22Rv1 (cell line): ENCODE measurements around the gene C6orf15.
A peak's percentile ranks its signal among the peaks of the same experiment; 100 is the strongest.

Experiments used
- H3K27ac ChIP-seq: fragments of 450-650 bp; 2 replicates; pipeline ENCODE4 v1.5.1; 2017
- ZFX ChIP-seq: fragments of 450-650 bp; IDR thresholded peaks from 2 replicates; pipeline ENCODE4 v1.6.1; 2017; ENCODE audit warnings: antibody characterized with exemption, borderline replicate concordance
- TF ChIP-seq, protein P1 (sequence below): fragments of 450-650 bp; IDR thresholded peaks from 2 replicates; pipeline ENCODE4 v1.5.1; 2017; ENCODE audit warnings: mild to moderate bottlenecking

C6orf15 gene

DNA sequence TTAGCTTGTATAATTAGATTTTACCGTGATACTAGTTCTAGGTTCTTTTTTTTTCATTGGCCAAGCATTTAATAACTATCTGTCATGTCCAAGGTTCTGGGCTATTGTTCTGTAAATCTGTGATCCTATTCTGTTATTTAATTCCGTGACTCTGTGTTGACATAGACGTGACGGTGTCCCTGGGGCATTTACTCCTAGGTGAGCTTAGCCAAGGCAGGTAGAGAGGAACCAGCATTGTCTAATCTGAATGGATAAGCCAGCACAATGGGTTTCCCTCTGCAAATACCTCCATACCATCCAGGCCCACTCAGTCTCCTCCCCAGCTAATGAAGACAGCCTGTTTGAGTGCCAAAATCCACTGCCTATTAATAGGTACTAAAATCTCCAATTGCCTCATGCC, 16.8 kb upstream of the C6orf15 start:
- H3K27ac ChIP-seq: no peak overlapping the region
- TF ChIP-seq, protein P1, sequence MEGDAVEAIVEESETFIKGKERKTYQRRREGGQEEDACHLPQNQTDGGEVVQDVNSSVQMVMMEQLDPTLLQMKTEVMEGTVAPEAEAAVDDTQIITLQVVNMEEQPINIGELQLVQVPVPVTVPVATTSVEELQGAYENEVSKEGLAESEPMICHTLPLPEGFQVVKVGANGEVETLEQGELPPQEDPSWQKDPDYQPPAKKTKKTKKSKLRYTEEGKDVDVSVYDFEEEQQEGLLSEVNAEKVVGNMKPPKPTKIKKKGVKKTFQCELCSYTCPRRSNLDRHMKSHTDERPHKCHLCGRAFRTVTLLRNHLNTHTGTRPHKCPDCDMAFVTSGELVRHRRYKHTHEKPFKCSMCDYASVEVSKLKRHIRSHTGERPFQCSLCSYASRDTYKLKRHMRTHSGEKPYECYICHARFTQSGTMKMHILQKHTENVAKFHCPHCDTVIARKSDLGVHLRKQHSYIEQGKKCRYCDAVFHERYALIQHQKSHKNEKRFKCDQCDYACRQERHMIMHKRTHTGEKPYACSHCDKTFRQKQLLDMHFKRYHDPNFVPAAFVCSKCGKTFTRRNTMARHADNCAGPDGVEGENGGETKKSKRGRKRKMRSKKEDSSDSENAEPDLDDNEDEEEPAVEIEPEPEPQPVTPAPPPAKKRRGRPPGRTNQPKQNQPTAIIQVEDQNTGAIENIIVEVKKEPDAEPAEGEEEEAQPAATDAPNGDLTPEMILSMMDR: no peak
- no peak for TF ChIP-seq ZFX

DNA sequence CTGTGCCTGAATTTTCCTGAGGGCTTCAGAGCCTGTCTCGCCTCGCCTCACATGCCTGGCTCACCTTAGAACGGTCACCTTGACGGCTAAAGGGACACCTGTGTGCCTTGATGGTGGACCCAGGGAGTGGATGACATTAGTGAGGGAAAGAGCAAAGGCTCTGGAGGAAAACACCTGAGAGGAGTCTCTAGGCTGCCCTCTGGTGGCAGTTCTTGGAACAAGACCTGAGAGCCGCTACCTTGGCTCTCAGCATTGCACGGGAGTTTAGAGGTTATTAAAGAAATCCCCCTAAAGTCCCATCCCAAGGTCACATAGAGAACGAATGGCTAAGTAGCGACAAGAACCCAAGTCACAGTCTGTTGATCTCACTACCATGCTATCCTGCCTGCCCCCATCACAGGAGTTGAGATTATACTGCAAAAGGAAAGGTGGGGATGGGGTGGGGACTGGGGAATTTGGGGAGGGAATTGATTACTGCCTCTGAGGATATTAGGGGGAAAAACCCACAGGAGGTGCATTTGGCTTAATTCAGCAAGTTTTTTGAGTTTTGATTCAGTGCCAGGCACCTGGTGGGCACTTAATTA, 15.8 kb upstream of the C6orf15 start:
- TF ChIP-seq, protein P1: peak; percentile 94
- no peak for TF ChIP-seq ZFX
- no peak overlapping the region for H3K27ac ChIP-seq

DNA sequence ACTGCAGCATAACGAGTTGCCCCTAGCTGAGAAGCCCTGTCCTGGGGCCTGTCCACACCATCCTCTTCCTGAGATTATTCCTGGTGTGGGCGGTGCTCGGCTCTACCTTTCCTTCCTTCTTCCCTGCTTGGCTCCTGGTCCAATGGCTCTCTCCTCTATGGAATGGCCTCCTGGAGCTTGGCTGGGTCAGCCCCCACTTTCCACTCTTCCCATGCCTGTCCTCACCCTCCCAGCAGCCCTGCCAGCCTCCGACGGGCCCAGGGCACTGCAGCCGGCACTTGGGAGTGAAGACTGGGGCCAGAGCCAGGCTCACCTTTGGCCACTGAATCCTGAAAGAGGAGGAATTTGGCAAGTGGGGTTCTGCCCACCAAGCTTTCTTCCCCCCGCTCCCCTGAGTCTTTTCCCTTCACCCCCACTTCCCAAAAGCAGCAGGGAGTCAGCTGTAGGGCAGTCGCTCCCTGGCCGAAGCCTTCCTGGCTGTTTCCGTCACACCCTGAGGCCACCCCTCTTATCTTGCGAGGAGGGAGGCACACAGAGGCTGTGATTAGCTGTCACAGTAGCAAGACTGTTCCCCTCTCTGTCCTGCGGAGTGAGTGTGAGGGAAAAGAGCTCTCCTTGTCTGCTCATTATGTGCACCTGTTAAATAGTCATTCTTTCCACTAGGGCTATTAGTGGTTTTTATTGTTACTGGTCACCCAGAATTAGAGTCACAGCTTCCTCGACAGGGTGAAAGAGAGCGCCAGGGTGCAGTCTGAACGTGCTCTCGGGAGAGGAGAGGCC, 14.2 kb upstream of the C6orf15 start:
- H3K27ac ChIP-seq: no peak overlapping the region
- TF ChIP-seq, protein P1: no peak
- no peak for TF ChIP-seq ZFX

DNA sequence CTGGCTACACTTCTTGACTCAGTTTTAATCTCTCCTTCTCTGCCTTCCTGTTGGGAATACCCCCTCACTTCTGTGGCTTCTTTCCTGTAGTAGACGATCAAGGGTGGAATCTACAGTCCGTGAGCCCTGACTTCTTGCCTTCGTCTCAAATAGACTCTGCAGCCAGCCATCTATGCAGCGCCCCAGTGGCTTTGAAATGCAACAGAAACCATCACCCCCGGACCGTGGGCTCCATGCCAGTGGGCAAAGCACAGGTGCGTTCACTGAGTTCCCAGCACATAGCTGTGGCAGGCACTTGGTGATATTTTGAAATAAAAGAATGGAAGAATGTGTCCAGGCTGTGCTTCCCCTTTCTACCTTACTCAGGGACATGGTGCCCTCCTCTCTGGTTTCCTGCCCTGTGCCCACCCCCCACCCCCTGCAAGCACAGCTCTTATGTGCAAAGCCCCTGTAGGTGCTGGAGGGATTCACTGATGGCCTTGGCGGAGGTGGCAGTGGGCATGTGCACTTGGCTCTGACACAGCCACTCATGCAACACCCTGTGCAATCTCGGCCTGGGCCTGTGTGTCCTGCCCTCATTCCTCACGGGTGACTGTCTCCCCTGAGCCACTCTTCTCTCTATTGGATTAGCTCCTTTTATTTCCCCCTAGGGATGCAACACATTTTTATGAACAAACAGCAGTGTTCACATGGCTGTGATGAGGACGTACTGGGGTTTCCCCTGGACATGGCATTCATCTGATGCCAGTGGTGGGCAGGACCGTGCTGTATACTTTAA, 13.4 kb upstream of the C6orf15 start:
- TF ChIP-seq ZFX: no peak
- TF ChIP-seq, protein P1: no peak
- H3K27ac ChIP-seq: no peak overlapping the region

DNA sequence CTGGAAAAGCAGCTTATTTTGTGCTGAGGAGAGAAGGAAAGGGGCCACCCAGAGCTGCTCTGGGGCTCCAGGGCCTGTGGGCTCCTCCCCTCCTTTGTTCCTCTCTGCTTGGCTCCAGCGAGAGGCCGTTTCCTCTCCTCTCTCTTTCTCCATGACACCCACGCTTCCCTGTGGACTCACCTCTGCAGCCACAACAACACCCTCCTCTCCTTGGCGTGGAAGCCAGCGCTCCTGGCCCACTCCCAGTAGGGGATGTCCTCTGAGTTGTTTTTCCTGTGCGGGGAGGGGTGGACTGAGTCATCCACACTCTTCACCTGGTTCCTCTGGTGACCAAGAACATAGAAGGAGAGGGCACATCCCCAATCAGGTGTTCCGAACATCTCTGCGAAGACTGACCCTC, 12.8 kb upstream of the C6orf15 start:
- TF ChIP-seq, protein P1: no peak
- TF ChIP-seq ZFX: no peak
- H3K27ac ChIP-seq: no peak overlapping the region

DNA sequence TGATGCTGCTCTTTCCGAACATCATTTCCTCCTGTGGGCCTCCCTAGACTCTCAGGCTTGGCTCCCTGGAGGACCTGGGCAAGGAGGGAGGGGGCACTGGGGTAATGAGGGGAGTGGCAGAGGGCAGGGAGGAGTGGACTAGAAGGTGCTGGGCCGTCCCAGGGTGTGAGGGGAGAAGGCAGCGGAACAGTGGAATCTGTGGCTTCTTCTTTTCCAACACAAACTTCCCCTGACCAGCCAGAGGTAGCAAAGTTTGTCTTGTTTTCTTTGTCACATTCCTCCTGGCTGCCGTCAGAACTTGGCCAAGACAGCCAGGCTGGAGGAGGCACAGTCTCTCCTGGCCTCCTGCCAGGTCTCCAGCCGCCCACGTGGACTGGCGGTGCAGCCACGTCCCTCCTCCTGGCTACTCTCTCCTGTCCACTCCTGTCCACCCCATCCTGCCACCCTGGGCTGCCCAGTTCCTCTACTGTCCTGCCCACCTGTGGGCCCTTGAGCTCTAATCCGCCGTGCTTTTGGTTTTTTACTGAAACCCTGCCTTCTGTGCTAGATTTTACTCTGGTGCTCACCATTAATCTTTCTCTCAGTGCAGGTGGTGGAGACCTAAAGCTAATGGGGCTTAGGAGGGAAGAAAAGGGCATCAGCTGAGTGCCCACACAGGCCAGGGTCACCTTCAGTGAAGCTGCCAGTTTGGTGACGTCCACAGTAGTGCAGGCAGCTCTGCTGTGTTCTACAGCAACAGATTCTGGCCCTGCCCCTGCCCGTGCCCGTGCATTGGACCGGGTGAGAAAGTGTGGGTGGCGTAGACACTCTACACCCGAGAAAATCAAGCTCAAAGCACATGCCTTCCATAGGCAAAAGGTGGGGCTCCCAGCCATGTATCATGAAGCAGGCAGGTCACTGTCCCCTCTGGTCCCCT, 10.7 kb upstream of the C6orf15 start:
- TF ChIP-seq, protein P1: no peak
- no peak for TF ChIP-seq ZFX
- no peak overlapping the region for H3K27ac ChIP-seq
